ENCODE measurements around the gene TMEM178B. TPM values are rescaled to one million over a fixed set of nuclear protein-coding genes. Genes with fewer than 3 reads are reported as not detected.

Gene TMEM178B
- total and polyA plus RNA-seq, 2 of the 13 experiments (the other 11 are each of a cell fraction or from before 2014, with no cell fraction given), result 0.01 to 0.02 TPM

DNA sequence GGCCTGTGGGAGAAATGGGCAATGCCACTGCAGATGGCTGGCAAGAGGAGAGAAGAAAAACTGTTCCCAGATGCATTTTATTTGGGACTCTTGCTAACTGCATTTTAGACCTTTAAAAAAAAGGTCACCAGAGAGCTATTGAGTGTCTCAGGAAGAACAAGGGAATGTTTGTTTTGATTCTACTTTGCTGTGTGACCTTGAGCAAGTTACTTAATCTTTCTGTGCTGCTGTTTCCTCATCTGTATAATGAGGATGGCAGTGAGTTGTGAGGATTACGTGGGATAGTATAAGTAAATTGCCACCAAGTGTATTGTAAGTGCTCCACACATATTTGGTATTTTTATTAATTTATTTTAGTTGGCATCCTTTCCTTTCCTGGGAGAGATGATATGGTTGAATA, 335.4 kb downstream of the TMEM178B start:
- Histone ChIP-seq H3K79me2 (ENCODE audit: insufficient read depth, low read length) (no peaks in the 10 kb centered on the region), H3K4me2 (ENCODE audit: low read depth, low read length) (no peak overlapping the region), H3K4me3 (replicated peaks in 1 of 3; ENCODE audit: insufficient read depth in 1 of 3, low read depth in 2 of 3, low read length in 3 of 3) (no peak overlapping the region), H3K27ac (ENCODE audit: extremely low read length, insufficient read depth, low read length) (no peak overlapping the region), H3K4me1 (ENCODE audit: insufficient read depth, low read length) (no peaks in the 10 kb centered on the region), H3K9me3 (ENCODE audit: low read length) (no peaks in the 10 kb centered on the region), H3K9ac (ENCODE audit: insufficient read depth, low read depth, low read length) (no peak overlapping the region), H3K36me3 (replicated peaks in 1 of 2; ENCODE audit: control insufficient read depth in 1 of 2, insufficient read depth in 2 of 2, low read length in 2 of 2) (no peaks in the 10 kb centered on the region), H3K27me3 (ENCODE audit: control insufficient read depth in 1 of 2, insufficient read depth in 2 of 2, low read length in 2 of 2) (peaks cover 2 to 9% of the 10 kb centered on the region in 2 experiments; a peak in 2 of 5 replicates), H4K20me1 (ENCODE audit: insufficient read depth, low read length) (no peaks in the 10 kb centered on the region), H2AFZ (ENCODE audit: low read length) (no peak overlapping the region)
- ChIA-PET CTCF (ENCODE audit: low intra/inter-chr PET ratio, low total read pairs) (no interaction called here), POLR2A (no interaction called here)
- no peak for ATAC-seq
- FAIRE-seq, result no peak
- in situ Hi-C loops (cut with HindIII; ENCODE audit: extremely low pct_ligation_motif_present, low pct_unique_long_range_greater_than_20kb) (no loop called here), intact Hi-C loops (cut with micrococcal nuclease; ENCODE audit: unreplicated experiment) (no loop called here)
- no peak for DNase-seq (ENCODE audit: low spot score)
- no TSS peak for BruUV-seq (replicated peaks)
- 5% methylated on average over 1 of the region's 1 CpG for WGBS (ENCODE audit: low lambda C conversion rate)
- TF ChIP-seq ZNF362 (CRISPR knock-in tag; IDR thresholded peaks at IDR 0.05; ENCODE audit: borderline replicate concordance) (no peak), PPARG (CRISPR knock-in tag; conservative IDR thresholded peaks at IDR 0.05) (no peak), ZC3H13 (CRISPR knock-in tag; IDR thresholded peaks at IDR 0.05) (no peak), SOX5 (CRISPR knock-in tag; IDR thresholded peaks at IDR 0.05; ENCODE audit: borderline replicate concordance) (no peak), ZNF556 (CRISPR knock-in tag; IDR thresholded peaks at IDR 0.05; ENCODE audit: borderline replicate concordance) (no peak), FIP1L1 (IDR thresholded peaks at IDR 0.05; ENCODE audit: borderline replicate concordance, insufficient read depth, low read depth, low read length) (no peak), ZNF678 (CRISPR knock-in tag; IDR thresholded peaks at IDR 0.05) (no peak), NFRKB (IDR thresholded peaks at IDR 0.05) (no peak)

DNA sequence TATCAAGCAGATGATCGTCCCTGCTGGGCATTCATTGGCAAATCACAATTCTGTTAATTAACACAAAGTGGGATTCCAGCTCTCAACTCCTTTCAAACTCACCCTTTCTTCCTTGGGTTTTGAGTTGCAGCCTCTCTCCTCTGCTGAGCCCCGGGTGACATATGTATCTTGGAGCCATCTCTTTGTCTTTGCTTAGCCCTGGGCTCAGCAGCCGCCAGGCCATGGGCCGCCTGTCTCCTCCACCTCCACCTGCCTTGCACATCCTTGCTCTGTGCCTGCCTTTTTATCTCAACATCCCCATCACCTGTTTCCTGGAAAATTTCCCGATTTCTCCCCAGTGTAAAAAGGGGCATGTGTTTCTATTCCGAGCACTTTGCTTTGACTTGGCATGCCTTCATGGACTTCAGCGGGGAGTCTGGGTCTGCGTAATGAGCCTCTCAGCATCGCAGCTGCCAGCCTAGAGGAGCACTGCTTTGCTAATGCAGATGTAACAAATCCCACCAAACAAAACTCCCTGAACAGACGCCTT, 336.0 kb downstream of the TMEM178B start:
- no peak overlapping the region for H3K27ac ChIP-seq (ENCODE audit: extremely low read length, insufficient read depth, low read length)
- intact Hi-C loops (cut with micrococcal nuclease; ENCODE audit: unreplicated experiment), result no loop called here
- H3K9me3 ChIP-seq (ENCODE audit: low read length), result no peaks in the 10 kb centered on the region
- ATAC-seq (no peak), DNase-seq (ENCODE audit: low spot score) (no peak), FAIRE-seq (no peak)
- ChIA-PET CTCF (ENCODE audit: low intra/inter-chr PET ratio, low total read pairs) (no interaction called here), POLR2A (no interaction called here)
- H4K20me1 ChIP-seq (ENCODE audit: insufficient read depth, low read length), result no peaks in the 10 kb centered on the region
- H3K4me1 ChIP-seq (ENCODE audit: insufficient read depth, low read length), result no peaks in the 10 kb centered on the region
- no peak overlapping the region for H2AFZ ChIP-seq (ENCODE audit: low read length)
- H3K36me3 ChIP-seq (replicated peaks in 1 of 2; ENCODE audit: control insufficient read depth in 1 of 2, insufficient read depth in 2 of 2, low read length in 2 of 2), result no peaks in the 10 kb centered on the region
- H3K9ac ChIP-seq (ENCODE audit: insufficient read depth, low read depth, low read length), result no peak overlapping the region
- 30% methylated on average over 10 of the region's 10 CpGs for WGBS (ENCODE audit: low lambda C conversion rate)
- H3K79me2 ChIP-seq (ENCODE audit: insufficient read depth, low read length), result no peaks in the 10 kb centered on the region
- H3K4me3 ChIP-seq (replicated peaks in 1 of 3; ENCODE audit: insufficient read depth in 1 of 3, low read depth in 2 of 3, low read length in 3 of 3), result no peak overlapping the region
- peaks cover 0 to 9% of the 10 kb centered on the region in 2 experiments; a peak in 2 of 5 replicates for H3K27me3 ChIP-seq (ENCODE audit: control insufficient read depth in 1 of 2, insufficient read depth in 2 of 2, low read length in 2 of 2)
- BruUV-seq (replicated peaks), result no TSS peak
- H3K4me2 ChIP-seq (ENCODE audit: low read depth, low read length), result no peak overlapping the region
- in situ Hi-C loops (cut with HindIII; ENCODE audit: extremely low pct_ligation_motif_present, low pct_unique_long_range_greater_than_20kb), result no loop called here
- TF ChIP-seq, protein P1, sequence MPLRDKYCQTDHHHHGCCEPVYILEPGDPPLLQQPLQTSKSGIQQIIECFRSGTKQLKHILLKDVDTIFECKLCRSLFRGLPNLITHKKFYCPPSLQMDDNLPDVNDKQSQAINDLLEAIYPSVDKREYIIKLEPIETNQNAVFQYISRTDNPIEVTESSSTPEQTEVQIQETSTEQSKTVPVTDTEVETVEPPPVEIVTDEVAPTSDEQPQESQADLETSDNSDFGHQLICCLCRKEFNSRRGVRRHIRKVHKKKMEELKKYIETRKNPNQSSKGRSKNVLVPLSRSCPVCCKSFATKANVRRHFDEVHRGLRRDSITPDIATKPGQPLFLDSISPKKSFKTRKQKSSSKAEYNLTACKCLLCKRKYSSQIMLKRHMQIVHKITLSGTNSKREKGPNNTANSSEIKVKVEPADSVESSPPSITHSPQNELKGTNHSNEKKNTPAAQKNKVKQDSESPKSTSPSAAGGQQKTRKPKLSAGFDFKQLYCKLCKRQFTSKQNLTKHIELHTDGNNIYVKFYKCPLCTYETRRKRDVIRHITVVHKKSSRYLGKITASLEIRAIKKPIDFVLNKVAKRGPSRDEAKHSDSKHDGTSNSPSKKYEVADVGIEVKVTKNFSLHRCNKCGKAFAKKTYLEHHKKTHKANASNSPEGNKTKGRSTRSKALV (CRISPR knock-in tag; IDR thresholded peaks at IDR 0.05), result no peak
- TF ChIP-seq MIER3 (CRISPR knock-in tag; IDR thresholded peaks at IDR 0.05; ENCODE audit: borderline replicate concordance) (no peak), USF2 (IDR thresholded peaks at IDR 0.05; ENCODE audit: low read depth, low read length) (no peak), USF2 (CRISPR knock-in tag; IDR thresholded peaks at IDR 0.05; ENCODE audit: borderline replicate concordance) (no peak)

All from HepG2 (cell line).